ENCODE results near the gene ZNF580.

ZNF580 gene

GRCh38 chr19:55670280-55671053, 29.7 kb downstream of the ZNF580 start:
- no peak overlapping the region for H3K4me3 ChIP-seq (ENCODE audit: low read depth, low read length)
- TF ChIP-seq, protein P1, sequence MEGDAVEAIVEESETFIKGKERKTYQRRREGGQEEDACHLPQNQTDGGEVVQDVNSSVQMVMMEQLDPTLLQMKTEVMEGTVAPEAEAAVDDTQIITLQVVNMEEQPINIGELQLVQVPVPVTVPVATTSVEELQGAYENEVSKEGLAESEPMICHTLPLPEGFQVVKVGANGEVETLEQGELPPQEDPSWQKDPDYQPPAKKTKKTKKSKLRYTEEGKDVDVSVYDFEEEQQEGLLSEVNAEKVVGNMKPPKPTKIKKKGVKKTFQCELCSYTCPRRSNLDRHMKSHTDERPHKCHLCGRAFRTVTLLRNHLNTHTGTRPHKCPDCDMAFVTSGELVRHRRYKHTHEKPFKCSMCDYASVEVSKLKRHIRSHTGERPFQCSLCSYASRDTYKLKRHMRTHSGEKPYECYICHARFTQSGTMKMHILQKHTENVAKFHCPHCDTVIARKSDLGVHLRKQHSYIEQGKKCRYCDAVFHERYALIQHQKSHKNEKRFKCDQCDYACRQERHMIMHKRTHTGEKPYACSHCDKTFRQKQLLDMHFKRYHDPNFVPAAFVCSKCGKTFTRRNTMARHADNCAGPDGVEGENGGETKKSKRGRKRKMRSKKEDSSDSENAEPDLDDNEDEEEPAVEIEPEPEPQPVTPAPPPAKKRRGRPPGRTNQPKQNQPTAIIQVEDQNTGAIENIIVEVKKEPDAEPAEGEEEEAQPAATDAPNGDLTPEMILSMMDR (IDR thresholded peaks at IDR 0.05; ENCODE audit: low read depth, low read length, missing control alignments): no peak
- DNase-seq (ENCODE audit: low read depth): no peak
- in situ Hi-C loops (cut with HindIII; ENCODE audit: low sequenced_read_pairs): no loop called here

DNA sequence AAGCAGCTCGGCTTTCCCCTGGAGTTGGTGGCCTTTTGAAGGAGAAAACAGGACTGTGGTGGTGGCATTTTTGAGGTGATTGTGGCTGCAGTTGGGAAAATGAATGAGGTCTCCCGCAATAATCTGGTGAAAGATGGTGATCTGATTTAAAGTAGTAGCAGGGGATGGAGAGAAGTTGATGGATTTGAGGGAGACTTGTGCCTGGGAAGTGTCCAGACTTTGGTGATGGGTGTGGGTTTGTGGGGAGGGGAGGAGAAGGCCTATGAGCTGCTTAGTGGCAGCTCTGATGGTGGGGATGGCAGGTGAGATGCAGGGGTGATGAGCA, 30.2 kb downstream of the ZNF580 start:
- no peak for DNase-seq (ENCODE audit: low read depth)
- in situ Hi-C loops (cut with HindIII; ENCODE audit: low sequenced_read_pairs): no loop called here
- no peak overlapping the region for H3K4me3 ChIP-seq (ENCODE audit: low read depth, low read length)
- TF ChIP-seq, protein P1 (IDR thresholded peaks at IDR 0.05; ENCODE audit: low read depth, low read length, missing control alignments): no peak

DNA sequence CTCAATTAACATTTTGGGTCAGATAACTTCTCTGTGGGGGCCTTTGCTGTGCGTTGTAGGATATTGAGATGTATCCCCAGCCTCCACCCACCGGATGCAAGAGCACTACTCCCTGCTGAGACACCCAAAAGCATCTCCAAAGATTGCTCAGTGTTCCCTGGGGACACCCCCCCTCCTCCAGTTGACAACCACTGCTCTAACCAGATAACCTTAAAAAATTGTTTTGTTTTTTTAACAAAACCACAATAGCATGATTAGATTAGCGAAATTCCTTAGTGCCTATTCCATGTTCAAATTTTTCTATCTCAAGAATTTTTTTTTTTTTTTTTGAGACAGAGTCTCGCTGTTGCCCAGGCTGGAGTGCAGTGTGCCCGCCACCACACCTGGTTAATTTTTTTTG, 31.6 kb downstream of the ZNF580 start:
- no peak for DNase-seq (ENCODE audit: low read depth)
- no peak overlapping the region for H3K4me3 ChIP-seq (ENCODE audit: low read depth, low read length)
- TF ChIP-seq, protein P1 (IDR thresholded peaks at IDR 0.05; ENCODE audit: low read depth, low read length, missing control alignments): no peak
- in situ Hi-C loops (cut with HindIII; ENCODE audit: low sequenced_read_pairs): no loop called here

- no peak overlapping the region for H3K4me3 ChIP-seq (ENCODE audit: low read depth, low read length)
- no peak for DNase-seq (ENCODE audit: low read depth)
- TF ChIP-seq, protein P1 (IDR thresholded peaks at IDR 0.05; ENCODE audit: low read depth, low read length, missing control alignments): no peak
- in situ Hi-C loops (cut with HindIII; ENCODE audit: low sequenced_read_pairs): no loop called here
Measured at GRCh38 chr19:55673465-55673864, 32.7 kb downstream of the ZNF580 start.

GRCh38 chr19:55673889-55674288, 33.1 kb downstream of the ZNF580 start:
- TF ChIP-seq, protein P1 (IDR thresholded peaks at IDR 0.05; ENCODE audit: low read depth, low read length, missing control alignments): no peak
- H3K4me3 ChIP-seq (ENCODE audit: low read depth, low read length): no peak overlapping the region
- no peak for DNase-seq (ENCODE audit: low read depth)
- in situ Hi-C loops (cut with HindIII; ENCODE audit: low sequenced_read_pairs): no loop called here

- no peak for DNase-seq (ENCODE audit: low read depth)
- TF ChIP-seq, protein P1 (IDR thresholded peaks at IDR 0.05; ENCODE audit: low read depth, low read length, missing control alignments): no peak
- in situ Hi-C loops (cut with HindIII; ENCODE audit: low sequenced_read_pairs): no loop called here
- H3K4me3 ChIP-seq (ENCODE audit: low read depth, low read length): peak overlapping the region; percentile 59
Measured at GRCh38 chr19:55674459-55674840, 33.6 kb downstream of the ZNF580 start.
